ENCODE results near the gene SLX9.
"Not testable (repeated sequence)": the region's sequence is repeated elsewhere in the genome, so short reads cannot be mapped to it uniquely, and the experiment has no call there.

SLX9 gene

DNA sequence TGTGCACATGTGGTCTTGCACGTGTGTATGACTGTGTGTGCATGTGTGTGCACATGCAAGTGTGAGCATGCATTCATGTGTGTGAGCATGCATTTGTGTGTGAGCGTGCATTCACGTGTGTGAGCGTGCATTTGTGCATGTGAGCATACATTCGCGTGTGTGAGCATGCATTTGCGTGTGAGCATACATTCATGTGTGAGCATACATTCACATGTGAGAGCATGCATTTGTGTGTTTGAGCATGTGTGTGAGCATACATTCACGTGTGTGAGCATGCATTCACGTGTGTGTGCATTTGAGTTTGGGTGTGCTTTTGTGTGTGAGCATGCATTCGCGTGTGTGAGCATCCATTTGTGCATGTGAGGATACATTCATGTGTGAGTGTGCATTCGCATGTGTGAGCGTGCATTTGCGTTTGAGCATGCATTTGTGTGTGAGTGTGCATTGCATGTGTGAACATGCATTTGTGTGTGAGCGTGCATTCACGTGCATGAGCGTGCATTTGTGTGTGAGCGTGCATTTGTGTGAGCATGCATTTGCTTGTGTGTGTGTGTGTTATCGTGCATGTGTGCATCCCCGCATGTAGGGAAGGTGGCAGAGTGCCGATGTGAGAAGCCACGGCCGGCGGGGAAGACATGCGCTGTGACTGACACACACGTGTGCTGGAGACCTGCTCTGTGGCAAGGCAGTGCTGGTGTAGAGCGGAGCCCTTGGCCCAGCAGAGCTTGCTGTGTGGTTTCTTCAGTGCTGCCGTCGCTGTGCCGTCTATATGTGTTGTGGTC lies 37.4 kb upstream of the SLX9 start:
- no peak for DNase-seq

DNA sequence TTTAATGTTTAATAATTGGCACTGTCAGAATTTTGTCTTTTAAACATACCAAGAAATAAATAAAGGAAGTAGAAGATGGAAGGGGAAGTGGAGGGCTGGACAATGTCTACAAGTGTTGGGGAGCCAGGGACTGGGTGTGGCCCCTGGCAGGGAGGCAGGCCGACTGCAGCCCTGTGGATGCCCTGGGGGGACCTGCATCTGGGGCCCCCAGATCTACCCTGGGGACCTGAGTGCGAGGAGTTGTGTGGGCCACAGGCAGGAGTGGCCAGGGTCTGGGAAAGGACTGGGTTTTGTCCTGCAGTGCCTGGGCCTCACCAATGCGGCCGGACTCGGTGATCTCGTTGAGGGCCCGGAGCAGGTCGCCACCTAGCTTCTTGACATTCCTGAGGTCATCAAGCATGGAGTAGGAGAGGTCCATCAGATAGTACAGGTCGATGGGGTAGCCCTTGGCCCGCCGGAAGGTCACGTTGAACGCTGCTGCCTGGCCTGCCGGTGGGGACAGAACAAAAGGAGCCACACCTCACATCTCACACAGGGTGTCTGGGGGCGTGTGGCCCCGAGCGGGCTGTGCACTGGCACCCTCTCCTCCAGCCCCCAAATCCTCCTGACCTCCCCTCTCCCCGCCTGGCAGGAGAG lies 36.7 kb upstream of the SLX9 start:
- no peak for DNase-seq

DNA sequence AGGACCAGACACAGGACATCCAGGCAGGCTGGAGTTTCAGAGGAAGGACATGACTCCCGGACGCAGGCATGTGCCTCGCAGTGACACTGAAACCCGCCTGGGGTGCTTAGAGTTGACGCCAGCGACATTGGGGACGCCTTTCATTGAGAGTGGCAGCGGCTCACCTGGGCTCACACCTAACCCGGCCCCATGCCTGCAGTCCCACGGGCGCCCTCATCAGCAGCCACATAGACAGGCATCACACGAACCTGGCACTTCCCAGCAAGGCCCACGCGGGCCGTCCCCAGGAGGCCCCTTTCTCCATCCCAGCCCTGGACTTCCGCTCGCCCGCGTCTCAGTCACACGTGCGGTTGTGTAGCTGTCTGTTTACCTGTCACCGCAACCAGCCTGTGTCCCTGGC lies 36.1 kb upstream of the SLX9 start:
- DNase-seq = no peak

DNA sequence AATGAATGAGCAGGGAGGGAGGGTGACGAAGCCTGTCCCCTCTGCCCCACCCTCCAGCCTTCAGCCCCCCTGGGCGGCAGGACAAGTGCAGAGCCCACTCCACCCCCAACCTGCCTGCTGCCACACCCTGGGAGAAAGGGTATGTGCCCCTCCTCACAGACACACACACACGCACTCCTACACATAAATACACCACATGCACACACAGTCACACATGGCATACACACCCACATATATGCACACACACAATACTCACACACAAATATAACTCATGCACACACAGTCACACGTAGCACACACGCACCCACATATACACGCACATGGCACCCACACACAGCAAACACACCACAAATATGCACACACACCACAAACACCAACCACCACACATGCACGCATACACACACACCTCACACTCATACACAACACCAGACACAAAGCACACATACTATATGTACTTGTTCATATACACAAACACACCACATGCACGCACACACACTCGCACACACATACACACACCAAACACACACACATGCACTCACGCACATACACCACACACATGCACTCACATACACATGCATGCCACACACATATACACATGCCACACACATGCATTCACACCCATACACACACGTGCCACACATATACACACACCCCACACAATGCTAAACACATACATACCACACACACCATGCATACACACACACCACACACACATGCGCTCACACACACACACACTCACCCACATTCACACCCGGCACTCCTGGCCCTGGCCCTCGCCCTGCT lies 35.5 kb upstream of the SLX9 start:
- DNase-seq = no peak

DNA sequence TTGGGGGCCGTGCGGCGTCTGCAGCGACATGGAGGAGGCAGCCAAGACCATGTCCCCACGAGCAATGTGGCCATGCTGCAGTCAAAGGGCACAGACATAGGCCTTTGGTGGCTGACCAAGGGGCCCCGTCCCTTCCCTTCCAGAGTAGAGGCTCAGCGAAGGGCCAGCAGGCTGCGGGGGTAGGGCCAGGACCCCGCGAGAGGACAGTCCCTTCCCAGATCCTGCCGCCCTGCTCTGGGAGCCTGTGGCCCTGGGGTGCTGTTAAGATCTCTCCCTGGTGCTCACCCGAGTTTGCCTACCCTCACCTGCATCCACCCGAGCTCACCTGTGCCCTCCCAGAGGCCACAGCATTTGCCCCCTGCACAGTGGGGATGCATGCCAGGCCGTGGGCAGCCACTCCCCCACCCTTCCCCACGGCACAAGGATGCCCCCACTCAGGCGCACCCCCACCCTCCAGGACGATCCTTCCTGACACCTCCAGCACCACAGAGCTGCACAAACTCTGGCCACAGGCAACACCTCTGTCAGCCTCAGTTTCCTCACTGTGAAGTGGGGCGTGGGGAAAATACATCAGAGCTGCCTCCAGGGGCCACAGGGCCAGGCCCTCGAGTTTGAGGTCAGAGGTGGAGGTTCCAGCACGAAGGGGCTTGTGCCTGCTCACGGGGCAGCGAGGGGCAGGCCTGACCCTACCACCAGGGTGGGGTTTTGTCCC lies 34.7 kb upstream of the SLX9 start:
- DNase-seq = no peak

DNA sequence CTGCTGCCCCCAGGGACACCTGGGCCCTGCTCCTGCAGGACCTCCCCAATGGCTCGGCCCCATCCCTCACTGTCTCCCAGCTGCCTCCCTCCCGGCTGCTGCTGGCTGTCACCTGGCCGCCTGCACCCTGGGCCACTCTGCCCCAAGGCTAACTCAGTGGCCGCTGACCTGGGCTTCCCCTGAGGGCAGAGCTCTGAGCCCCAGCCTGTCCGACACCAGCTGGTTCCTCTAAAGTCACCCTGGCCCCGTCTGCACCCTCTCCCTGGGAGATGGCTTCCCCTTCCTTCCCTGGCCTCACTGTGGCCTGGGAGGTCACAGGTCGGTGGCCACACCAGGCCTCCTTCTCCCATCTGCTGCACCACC lies 34.1 kb upstream of the SLX9 start:
- DNase-seq = no peak

DNA sequence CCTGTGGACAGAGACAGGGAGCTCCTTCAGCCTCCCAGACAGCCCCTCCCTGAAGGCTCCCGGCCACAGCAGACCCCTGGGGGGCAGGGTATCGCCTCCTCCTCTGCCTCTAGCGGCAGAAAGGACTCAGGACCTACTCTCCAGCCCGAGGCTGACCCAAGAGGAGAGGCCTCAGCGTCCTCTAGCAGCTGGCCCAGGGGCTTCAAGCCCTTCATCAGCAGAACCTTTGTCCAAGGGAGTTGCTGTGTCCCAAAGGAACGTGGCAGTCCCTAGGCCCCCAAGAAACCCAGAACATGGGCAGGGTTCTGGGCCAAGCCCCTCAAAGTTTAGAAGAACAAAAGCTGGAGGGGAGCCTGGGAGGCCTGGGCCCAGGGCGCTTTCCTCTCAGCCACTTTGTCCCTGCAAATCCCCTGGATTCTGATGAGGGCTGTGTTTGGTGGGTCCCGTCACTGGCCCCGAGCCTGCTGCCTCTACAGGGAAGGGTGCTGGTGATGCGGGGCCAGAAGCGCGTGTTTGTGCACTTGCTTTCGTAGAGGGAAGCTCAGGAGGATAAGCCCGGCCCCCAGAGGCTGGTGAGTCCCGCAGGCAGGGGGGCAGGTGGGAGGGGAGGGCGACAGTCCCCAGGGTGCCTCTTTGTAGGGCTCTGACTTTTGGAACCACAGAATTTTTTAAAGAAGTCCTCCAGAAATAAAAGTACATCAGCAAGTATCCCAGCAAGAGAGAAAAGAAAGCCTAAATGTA lies 32.4 kb upstream of the SLX9 start:
- DNase-seq = no peak

DNA sequence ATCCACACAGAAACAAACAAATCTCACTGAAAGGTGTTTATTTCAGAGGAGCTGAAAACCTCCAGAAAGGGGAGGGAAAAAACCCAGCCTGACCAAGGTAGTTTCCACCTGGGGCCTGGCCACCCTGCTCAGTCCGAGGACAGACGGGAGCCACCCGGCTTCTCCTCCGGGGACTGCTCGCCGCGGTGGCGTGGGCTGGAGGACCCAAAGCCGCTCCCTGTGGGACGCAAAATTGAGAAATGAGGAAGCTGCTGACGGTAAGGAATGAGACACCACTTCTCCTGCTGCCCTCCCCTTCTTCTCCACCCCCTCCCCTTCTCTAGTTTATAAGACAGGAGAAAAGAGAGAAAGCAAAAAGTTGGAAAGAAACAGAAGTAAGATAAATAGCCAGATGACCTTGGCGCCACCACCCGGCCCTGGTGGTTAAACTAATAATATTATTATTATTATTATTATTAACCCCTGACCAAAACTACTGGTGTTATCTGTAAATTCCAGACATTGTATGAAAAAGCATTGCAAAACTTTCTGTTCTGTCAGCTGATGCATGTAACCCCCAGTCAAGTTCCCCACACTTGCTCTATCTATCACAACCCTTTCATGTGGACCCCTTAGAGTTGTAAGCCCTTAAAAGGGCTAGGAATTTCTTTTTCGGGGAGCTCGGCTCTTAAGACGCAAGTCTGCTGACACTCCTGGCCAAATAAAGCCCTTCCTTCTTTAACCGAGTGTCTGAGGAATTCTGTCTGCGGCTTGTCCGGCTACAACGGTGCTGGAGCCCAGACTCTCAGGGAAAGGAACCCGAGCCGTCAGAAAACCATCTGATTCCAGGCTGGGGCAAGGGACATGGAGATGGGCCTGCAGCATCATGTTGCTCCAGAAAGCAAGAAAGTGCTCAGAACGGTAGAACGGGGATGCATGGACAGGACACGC lies 31.6 kb upstream of the SLX9 start:
- no peak for DNase-seq

DNA sequence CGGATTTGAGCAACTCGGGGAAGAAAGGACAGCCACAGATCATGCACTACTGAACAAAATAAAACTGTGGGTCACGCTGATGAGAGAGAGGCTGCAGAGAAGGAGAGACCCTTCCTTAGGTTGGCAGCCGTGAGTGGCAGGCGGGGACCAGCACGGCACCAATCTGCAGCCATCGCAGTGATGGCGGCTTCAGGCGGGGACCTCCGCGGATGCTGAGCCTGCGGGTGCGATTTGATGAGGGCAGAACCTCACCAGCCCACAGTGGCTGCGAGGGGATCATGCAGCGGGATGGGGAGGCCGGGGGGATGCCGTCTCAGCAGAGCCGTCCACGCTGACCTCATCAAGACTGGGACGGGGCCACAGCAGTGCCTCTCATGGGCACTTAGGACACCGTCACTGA lies 30.9 kb upstream of the SLX9 start:
- no peak for DNase-seq

DNA sequence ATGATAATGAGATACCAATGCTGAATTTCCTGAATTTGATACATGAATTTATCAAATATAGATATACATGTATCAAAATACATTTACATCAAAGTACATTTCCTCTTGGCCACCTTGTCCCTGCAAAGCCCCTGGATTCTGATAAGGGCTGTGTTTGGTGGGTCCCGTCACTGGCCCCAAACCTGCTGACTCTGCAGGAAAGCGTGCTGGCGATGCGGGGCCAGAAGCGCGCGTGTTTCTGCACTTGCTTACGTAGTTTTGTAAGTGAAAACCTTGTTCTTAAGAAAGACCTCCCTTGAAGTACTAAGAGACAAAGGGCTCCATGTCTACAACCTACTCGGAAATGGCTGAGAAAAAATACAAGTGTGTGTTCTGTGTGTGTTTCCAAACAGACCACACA lies 30.1 kb upstream of the SLX9 start:
- no peak for DNase-seq

DNA sequence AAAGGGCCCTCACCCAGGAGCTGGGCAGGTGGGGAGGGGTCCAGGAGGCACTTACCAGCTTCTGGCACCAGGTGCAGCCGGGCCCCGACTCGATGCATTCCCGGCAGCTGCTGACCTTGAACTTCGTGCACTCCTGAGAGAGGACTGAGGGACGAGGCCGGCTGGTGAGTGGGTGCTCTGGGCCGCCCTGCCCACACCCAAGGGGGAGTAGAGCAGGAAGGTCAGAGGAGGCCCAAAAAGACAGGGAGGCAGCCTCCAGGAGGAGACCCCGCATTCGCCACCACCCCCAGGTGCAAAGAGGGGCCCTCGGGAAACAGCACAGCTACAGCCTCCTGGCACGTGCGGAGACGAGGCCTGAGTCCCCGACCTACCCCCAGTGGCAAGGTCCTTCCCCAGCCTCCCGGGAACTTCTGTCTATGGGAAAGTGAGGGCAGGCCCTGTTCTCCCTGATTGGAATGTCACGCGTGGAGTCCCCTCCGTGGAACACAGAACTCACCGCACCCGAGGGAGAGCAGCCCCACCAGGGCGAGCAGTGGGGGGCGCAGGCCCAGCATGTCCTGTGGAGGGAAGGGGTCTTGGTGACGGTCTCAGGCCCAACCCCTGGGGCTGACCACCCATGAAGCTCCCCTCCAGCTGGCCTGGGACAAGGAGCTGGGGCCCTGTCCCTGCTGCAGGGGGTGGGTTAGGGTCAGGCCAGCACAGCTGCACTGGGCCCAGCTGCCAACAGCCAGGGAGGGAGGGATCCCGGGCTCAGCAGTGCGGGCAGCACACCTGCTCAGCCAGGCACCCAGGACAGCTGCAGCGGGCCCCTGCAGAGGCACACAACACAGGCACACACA lies 29.4 kb upstream of the SLX9 start:
- DNase-seq = no peak

DNA sequence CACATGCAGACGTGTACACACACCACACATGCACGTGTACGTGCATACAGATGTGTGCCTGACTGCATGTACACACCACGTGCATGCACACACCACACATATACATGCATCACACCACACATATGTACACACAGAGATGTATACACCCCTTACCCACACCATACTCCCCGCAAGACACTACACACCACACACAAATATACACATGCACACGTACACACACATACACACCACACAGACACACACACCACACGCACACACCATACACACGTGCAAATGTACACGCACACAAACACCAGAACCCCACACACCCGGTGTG lies 28.8 kb upstream of the SLX9 start:
- no peak for DNase-seq

DNA sequence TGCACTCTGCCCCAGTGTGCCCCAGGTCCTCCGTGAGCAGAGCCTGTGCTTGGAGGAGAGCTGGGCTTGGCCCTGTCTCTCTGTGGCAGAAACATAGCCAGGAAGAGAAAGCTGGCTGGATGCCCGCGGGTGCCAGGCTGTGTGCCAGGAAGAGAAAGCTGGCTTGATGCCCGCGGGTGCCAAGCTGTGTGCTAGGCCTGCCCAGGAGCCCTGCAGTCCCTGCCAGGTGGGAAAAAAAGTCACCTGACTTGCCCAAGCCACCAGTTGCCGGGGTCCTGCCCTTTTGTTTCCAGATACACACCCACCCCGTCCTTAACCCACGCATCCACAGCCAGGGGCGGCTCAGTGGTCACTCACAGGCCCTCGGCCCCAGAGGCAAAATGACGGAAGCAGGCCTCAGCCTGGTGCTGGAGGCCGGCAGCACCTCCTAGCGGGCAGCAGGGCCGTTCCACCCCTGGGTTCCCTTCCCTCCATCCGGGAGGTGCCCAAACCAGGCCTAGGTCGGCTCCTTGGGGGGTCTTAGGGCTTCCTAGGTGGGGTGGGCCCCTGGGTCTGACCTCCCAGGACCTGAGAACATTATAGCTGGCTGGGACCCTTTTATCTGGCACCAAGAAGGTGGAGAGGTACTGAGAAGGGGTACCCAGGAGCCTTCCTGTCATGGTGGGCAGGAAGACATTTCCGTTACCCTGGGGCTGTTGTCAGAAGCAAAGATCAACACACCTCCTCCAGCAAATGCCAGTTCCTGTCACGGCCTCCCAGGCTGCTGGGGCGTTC lies 28.3 kb upstream of the SLX9 start:
- DNase-seq = peak in 1 of 2 experiments; percentile 7

DNA sequence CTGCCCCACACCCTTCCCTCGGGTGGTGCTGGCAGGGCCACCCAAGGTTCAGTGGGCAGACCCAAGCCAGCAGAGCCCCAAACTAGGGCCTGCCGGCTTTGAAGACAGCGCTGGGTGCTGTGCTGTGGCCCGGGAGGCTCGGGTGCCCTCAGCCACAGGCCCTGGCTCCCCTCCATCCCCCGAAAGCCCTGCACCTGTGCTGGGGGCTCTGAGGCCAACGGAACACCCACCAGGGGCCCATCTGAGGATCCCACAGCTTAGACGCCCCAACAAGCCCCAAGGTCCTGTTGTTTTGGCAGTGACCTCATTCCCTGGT lies 27.7 kb upstream of the SLX9 start:
- no peak for DNase-seq

DNA sequence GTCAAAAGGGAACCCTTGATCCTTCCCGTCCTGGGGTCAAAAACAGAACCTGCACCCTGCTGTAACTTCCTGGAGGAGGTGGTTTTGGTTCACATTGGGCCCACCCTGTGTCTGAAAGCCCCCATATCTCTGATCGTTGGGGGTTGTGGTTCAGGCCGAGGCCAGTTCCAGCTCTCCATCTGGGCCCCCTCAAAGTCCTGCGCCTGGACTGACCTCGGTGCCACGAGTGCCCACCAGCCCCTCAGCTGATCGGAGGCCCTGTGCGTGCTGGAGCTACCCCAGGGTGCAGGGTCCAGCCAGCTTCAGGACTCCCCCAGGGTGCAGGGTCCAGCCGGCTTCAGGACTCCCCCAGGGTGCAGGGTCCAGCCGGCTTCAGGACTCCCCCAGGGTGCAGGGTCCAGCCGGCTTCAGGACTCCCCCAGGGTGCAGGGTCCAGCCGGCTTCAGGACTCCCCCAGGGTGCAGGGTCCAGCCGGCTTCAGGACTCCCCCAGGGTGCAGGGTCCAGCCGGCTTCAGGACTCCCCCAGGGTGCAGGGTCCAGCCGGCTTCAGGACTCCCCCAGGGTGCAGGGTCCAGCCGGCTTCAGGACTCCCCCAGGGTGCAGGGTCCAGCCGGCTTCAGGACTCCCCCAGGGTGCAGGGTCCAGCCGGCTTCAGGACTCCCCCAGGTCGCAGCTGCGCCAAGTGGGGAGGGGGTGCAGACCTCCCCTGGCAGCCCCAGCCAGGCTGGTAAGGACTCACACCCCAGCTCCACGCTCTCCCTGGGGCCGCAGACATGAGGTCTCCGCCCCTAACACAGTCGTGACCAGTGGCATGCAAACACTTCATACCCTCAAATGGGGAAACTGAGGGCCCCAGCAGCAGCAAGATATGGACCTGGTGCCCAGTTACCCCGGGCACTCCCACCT lies 27.1 kb upstream of the SLX9 start:
- not testable (repeated sequence) for DNase-seq

DNA sequence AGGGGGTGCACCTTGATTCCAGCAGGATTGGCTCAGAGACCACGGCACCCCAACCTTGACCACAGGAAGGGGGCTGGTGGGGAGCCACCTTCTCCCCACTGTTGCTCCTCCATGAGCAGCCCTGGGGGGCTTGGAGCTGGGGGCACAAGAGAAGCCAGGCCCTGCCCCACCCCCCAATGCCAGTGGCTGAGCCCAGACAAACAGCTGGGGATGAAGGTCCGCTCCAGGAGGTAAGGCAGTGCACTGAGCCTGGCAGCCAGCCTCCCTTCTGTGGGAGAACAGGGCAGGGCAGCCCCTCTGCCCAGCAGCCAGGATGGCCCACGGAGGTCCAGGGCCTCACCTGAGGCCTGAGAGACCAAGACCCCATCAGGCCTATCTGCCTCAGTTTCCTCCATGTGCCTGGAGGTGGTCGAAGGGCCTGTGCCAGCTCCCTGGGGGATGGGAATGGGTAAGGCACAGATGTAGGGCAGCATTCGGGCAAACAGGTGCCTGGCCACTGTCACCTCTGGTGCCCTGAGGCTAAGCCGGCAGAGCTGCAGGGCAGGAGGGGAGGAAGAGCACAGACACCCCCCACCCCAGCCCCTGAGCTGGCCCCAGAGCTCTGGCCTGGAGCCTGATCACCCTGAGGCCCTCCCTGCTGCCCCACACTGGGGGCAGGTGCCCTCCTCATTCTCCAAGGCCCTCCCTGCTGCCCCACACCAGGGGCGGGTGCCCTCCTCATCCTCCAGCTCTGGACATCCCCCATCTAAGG lies 26.2 kb upstream of the SLX9 start:
- DNase-seq = no peak

DNA sequence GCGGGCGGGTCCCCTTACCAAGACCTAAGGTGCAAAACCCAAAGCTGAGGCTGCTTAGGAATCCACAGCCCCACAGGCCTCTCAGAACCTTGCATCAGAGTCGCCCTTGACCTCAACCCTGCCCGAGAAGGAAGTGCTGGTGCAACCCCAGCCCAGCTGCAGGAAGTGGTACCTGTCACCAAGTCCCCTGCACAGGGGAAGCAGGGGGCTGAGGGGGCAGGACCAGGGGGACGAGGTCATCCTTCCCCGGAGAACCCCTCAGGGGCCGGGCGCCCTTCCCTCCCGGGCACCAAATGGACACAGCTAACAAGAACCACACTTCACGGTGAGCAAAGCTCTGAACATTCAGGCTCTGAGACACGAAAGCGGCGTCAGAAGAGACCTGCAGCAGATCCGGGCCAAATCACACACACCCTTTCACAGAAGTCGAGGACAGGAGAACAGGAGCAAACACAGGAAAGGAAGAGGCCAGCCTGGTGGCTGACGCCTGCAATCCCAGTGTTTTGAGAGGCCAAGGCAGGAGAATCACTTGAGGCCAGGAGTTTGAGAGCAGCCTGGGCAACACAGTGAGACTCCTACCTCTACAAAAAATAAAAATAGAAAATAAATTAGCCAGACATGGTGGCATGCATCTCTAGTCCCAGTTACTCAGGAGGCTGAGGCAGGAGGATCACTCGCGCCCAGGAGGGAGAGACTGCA lies 25.5 kb upstream of the SLX9 start:
- DNase-seq = no peak

DNA sequence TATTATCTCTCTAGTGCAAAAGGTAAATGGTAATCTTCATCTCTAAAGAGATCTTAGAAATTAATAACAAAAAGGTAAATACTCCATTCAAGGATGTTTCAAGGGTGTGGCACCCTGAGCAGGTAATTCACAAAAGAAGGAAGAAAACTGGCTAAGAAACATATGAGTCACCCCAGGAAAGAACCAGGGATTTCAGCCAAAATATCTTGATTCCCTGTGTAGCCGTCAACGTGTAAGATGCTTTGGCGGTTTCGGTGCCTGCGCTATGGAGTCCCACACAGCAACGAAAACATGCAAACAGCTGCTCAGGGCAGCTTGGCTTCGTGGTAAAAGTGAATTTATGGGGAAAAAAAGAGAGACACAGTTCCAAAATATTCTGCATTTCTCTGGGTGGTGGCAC lies 22.9 kb upstream of the SLX9 start:
- DNase-seq = no peak
